Caki2 (cell line): ENCODE data around the gene ARHGDIB. TPM values are rescaled to one million over a fixed set of nuclear protein-coding genes. Genes with fewer than 3 reads are reported as not detected.
A peak's percentile ranks its signal among the peaks of the same experiment; 100 is the strongest.

ENCODE experiments used
- DNase-seq: peaks from one replicate; pipeline ENCODE4 v3.0.0-alpha.2; 2015; ENCODE audit warnings: low read depth
- in situ Hi-C: cut with HindIII; loops from 2 replicates; pipeline ENCODE4 v1.10.0; 2016; ENCODE audit warnings: low sequenced_read_pairs, low pct_unique_long_range_greater_than_20kb, mixed read lengths
- total RNA-seq: library from RNA; depleted of rRNA; stranded (reverse); fragments of >200 nt; shearing (Covaris generic); gene quantifications from 2 replicates; pipeline ENCODE4 v1.2.3, GENCODE V29; 2014; ENCODE audit warnings: low replicate concordance

The ARHGDIB gene
- total RNA-seq, 1 experiment from 2014 or later = 11.8 TPM

- in situ Hi-C loops = no loop called here
- DNase-seq = no peak
Measured at GRCh38 chr12:14946162-14946561, 15.2 kb downstream of the ARHGDIB start.

- no peak for DNase-seq
- in situ Hi-C loops = no loop called here
Measured at GRCh38 chr12:14942196-14942931, 19.0 kb downstream of the ARHGDIB start.

GRCh38 chr12:14941369-14941768, 20.0 kb downstream of the ARHGDIB start:
- in situ Hi-C loops = no loop called here
- no peak for DNase-seq

GRCh38 chr12:14938301-14938700, 23.1 kb downstream of the ARHGDIB start, which contains the start of gene ERP27:
TSS of gene ERP27 (minus strand) at chr12:14938537. CDS start at chr12:14938508, 29 bp downstream.
- in situ Hi-C loops = no loop called here

GRCh38 chr12:14937689-14938088, 23.7 kb downstream of the ARHGDIB start:
- DNase-seq = no peak
- in situ Hi-C loops = no loop called here

More at GRCh38 chr12:14938301-14938700, 23.1 kb downstream of the ARHGDIB start, which contains the start of gene ERP27:
- DNase-seq = no peak

GRCh38 chr12:14937014-14937413, 24.4 kb downstream of the ARHGDIB start:
- in situ Hi-C loops = no loop called here
- no peak for DNase-seq

- no peak for DNase-seq
- in situ Hi-C loops = no loop called here
Measured at GRCh38 chr12:14936224-14936861, 25.1 kb downstream of the ARHGDIB start.

- in situ Hi-C loops = no loop called here
- peak; percentile 22 for DNase-seq
Measured at GRCh38 chr12:14935031-14935430, 26.4 kb downstream of the ARHGDIB start.

- in situ Hi-C loops = no loop called here
- no peak for DNase-seq
Measured at GRCh38 chr12:14934511-14934910, 26.9 kb downstream of the ARHGDIB start.

GRCh38 chr12:14931791-14932560, 29.4 kb downstream of the ARHGDIB start:
- in situ Hi-C loops = no loop called here
- no peak for DNase-seq

GRCh38 chr12:14931359-14931758, 30.0 kb downstream of the ARHGDIB start:
- DNase-seq = no peak
- in situ Hi-C loops = no loop called here

GRCh38 chr12:14930299-14930698, 31.1 kb downstream of the ARHGDIB start:
- peak; percentile 46 for DNase-seq
- in situ Hi-C loops = no loop called here

GRCh38 chr12:14928931-14929330, 32.5 kb downstream of the ARHGDIB start:
- DNase-seq = no peak
- in situ Hi-C loops = no loop called here

- no peak for DNase-seq
- in situ Hi-C loops = no loop called here
Measured at GRCh38 chr12:14927267-14927666, 34.1 kb downstream of the ARHGDIB start.

- in situ Hi-C loops = no loop called here
- no peak for DNase-seq
Measured at GRCh38 chr12:14924541-14924940, 36.9 kb downstream of the ARHGDIB start.

- no peak for DNase-seq
- in situ Hi-C loops = no loop called here
Measured at GRCh38 chr12:14923944-14924343, 37.5 kb downstream of the ARHGDIB start.

- in situ Hi-C loops = no loop called here
- DNase-seq = no peak
Measured at GRCh38 chr12:14921218-14921617, 40.2 kb downstream of the ARHGDIB start.

- DNase-seq = no peak
- in situ Hi-C loops = no loop called here
Measured at GRCh38 chr12:14920475-14921126, 40.8 kb downstream of the ARHGDIB start.

GRCh38 chr12:14919455-14919854, 41.9 kb downstream of the ARHGDIB start:
- in situ Hi-C loops = no loop called here

More at GRCh38 chr12:14919455-14919854, 41.9 kb downstream of the ARHGDIB start:
- no peak for DNase-seq
